Panc1 (cell line): ENCODE data around the gene GPATCH3.

Experiments
- CTCF ChIP-seq: fragments of 450-650 bp; IDR thresholded peaks from 2 replicates; pipeline ENCODE4 v1.5.1; 2017; ENCODE audit warnings: mild to moderate bottlenecking
- POLR2AphosphoS5 ChIP-seq: IDR thresholded peaks from 2 replicates; pipeline ENCODE4 v1.6.1; 2012; ENCODE audit warnings: mild to moderate bottlenecking, low read depth, low read length, moderate library complexity
- SIN3A ChIP-seq: IDR thresholded peaks from 2 replicates; pipeline ENCODE4 v1.6.1; 2012; ENCODE audit warnings: low read depth, mild to moderate bottlenecking, low read length, moderate library complexity, borderline replicate concordance; ENCODE audit not compliant: insufficient read depth
- TCF7L2 ChIP-seq: IDR thresholded peaks from 2 replicates; pipeline ENCODE4 v1.6.1; 2011; ENCODE audit warnings: mild to moderate bottlenecking, low read depth, low read length, inconsistent platforms
- TF ChIP-seq, protein P1 (sequence below), 2 experiments: IDR thresholded peaks; 2 replicates each; pipeline ENCODE4 v1.6.1; 2011 to 2012; ENCODE audit warnings: low read depth in 2 of 2, control low read depth in 1 of 2, low read length in 1 of 2, mild to moderate bottlenecking in 1 of 2, moderate library complexity in 1 of 2; ENCODE audit not compliant: insufficient read depth in 1 of 2

- TF ChIP-seq CTCF (no peak), TCF7L2 (no peak), POLR2AphosphoS5 (no peak), SIN3A (no peak)
- TF ChIP-seq, protein P1, sequence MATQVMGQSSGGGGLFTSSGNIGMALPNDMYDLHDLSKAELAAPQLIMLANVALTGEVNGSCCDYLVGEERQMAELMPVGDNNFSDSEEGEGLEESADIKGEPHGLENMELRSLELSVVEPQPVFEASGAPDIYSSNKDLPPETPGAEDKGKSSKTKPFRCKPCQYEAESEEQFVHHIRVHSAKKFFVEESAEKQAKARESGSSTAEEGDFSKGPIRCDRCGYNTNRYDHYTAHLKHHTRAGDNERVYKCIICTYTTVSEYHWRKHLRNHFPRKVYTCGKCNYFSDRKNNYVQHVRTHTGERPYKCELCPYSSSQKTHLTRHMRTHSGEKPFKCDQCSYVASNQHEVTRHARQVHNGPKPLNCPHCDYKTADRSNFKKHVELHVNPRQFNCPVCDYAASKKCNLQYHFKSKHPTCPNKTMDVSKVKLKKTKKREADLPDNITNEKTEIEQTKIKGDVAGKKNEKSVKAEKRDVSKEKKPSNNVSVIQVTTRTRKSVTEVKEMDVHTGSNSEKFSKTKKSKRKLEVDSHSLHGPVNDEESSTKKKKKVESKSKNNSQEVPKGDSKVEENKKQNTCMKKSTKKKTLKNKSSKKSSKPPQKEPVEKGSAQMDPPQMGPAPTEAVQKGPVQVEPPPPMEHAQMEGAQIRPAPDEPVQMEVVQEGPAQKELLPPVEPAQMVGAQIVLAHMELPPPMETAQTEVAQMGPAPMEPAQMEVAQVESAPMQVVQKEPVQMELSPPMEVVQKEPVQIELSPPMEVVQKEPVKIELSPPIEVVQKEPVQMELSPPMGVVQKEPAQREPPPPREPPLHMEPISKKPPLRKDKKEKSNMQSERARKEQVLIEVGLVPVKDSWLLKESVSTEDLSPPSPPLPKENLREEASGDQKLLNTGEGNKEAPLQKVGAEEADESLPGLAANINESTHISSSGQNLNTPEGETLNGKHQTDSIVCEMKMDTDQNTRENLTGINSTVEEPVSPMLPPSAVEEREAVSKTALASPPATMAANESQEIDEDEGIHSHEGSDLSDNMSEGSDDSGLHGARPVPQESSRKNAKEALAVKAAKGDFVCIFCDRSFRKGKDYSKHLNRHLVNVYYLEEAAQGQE (IDR thresholded peaks at IDR 0.05; ENCODE audit: insufficient read depth in 1 of 2, low read depth in 2 of 2, low read length in 1 of 2): no peak
Observed at GRCh38 chr1:26854906-26855305, 45.4 kb downstream of the GPATCH3 start.
